Left ventricle myocardium inferior (tissue), 1 donor: Measurements from ENCODE around the gene PNLDC1. TPM values are rescaled to one million over a fixed set of nuclear protein-coding genes. Genes with fewer than 3 reads are reported as not detected.
"Not testable (repeated sequence)": the region's sequence is repeated elsewhere in the genome, so short reads cannot be mapped to it uniquely, and the experiment has no call there.

Experiments
- DNase-seq: peaks from one replicate; pipeline ENCODE4 v3.0.0-alpha.2; 2020
- H3K27ac ChIP-seq: fragments of 200-600 bp; replicated peaks from 2 replicates; pipeline ENCODE4 v1.8.0; 2021
- H3K27me3 ChIP-seq: fragments of 200-600 bp; 2 replicates; pipeline ENCODE4 v1.8.0; 2021; ENCODE audit warnings: low read depth
- H3K36me3 ChIP-seq: fragments of 200-600 bp; 2 replicates; pipeline ENCODE4 v1.8.0; 2021
- H3K4me1 ChIP-seq: fragments of 200-600 bp; 2 replicates; pipeline ENCODE4 v1.8.0; 2021
- H3K4me3 ChIP-seq: fragments of 200-600 bp; 2 replicates; pipeline ENCODE4 v1.8.0; 2021; ENCODE audit warnings: mild to moderate bottlenecking, moderate library complexity
- H3K9me3 ChIP-seq: fragments of 200-600 bp; replicated peaks from 2 replicates; pipeline ENCODE4 v1.8.0; 2021
- CTCF ChIP-seq: fragments of 200-600 bp; IDR thresholded peaks from 2 replicates; pipeline ENCODE4 v1.8.0; 2021; ENCODE audit warnings: antibody characterized with exemption, mild to moderate bottlenecking, borderline replicate concordance
- intact Hi-C: fragments of 100-400 bp; cut with micrococcal nuclease; formaldehyde crosslinking; loops from one replicate; pipeline ENCODE4 v1.11.0; 2022
- total RNA-seq: library from RNA; stranded (reverse); fragmentation: NEBNext Ultra II Directional; extraction: Animal tissue kit (Norgen Biotek cat#: 25700); gene quantifications from one replicate; pipeline ENCODE4 v1.2.1, GENCODE V29; 2021
- donor health status: DM: no; HTN: yes; CAD: no; lungs with severe emphysema.

PNLDC1 gene
- total RNA-seq, 1 donor from 2014 or later = 0.33 TPM

- Histone ChIP-seq H3K4me1 (peaks cover 25% of the 10 kb centered on the region), H3K27ac (peak overlapping the region; percentile 73), H3K27me3 (no peaks in the 10 kb centered on the region), H3K4me3 (no peak overlapping the region), H3K36me3 (no peaks in the 10 kb centered on the region), H3K9me3 (no peaks in the 10 kb centered on the region)
- DNase-seq = no peak
- TF ChIP-seq CTCF = no peak
- intact Hi-C loops = no loop called here
Measured at GRCh38 chr6:159837511-159837910, 37.4 kb downstream of the PNLDC1 start.

GRCh38 chr6:159838020-159838744 is 38.1 kb downstream of the PNLDC1 start:
- H3K27me3 ChIP-seq = no peaks in the 10 kb centered on the region
- no peak for TF ChIP-seq CTCF

GRCh38 chr6:159842035-159842434 is 42.0 kb downstream of the PNLDC1 start:
- no peaks in the 10 kb centered on the region for H3K27me3 ChIP-seq
- intact Hi-C loops = no loop called here
- TF ChIP-seq CTCF = peak; percentile 30
- no peaks in the 10 kb centered on the region for H3K36me3 ChIP-seq
- no peaks in the 10 kb centered on the region for H3K9me3 ChIP-seq
- DNase-seq = no peak
- no peak overlapping the region for H3K4me3 ChIP-seq
- H3K27ac ChIP-seq = no peak overlapping the region
- H3K4me1 ChIP-seq = no peaks in the 10 kb centered on the region

More at GRCh38 chr6:159838020-159838744, 38.1 kb downstream of the PNLDC1 start:
- H3K36me3 ChIP-seq = no peaks in the 10 kb centered on the region
- peaks cover 25% of the 10 kb centered on the region for H3K4me1 ChIP-seq
- intact Hi-C loops = no loop called here
- H3K9me3 ChIP-seq = no peaks in the 10 kb centered on the region
- H3K27ac ChIP-seq = no peak overlapping the region
- DNase-seq = no peak
- no peak overlapping the region for H3K4me3 ChIP-seq

- no peak for TF ChIP-seq CTCF
- no peak for DNase-seq
- H3K27ac ChIP-seq = no peak overlapping the region
Measured at GRCh38 chr6:159844737-159845645, 44.9 kb downstream of the PNLDC1 start.

DNA sequence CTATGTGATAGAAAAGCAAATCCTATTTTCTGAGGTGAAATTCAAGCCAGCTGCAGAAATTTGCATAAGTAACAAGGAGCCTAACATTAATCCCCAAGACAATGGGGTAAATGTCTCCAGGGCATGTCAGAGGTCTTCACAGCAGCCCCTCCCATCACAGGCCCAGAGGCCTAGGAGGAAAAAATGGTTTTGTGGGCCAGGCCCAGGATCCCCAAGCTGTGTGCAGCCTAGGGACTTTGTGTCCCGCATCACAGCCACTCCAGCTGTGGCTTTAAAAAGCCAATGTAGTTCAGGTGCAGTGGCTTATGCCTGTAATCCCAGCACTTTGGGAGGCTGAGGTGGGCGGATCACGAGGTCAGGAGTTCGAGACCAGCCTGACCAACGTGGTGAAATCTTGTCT is 48.5 kb downstream of the PNLDC1 start:
- H3K9me3 ChIP-seq, H3K4me3 ChIP-seq, H3K27me3 ChIP-seq, H3K27ac ChIP-seq, DNase-seq, intact Hi-C loops, H3K4me1 ChIP-seq, H3K36me3 ChIP-seq: not testable (repeated sequence)

More at GRCh38 chr6:159844737-159845645, 44.9 kb downstream of the PNLDC1 start:
- Histone ChIP-seq H3K36me3 (no peaks in the 10 kb centered on the region), H3K4me1 (no peaks in the 10 kb centered on the region), H3K27me3 (no peaks in the 10 kb centered on the region), H3K4me3 (no peak overlapping the region), H3K9me3 (peaks cover 10% of the 10 kb centered on the region)
- intact Hi-C loops = no loop called here

DNA sequence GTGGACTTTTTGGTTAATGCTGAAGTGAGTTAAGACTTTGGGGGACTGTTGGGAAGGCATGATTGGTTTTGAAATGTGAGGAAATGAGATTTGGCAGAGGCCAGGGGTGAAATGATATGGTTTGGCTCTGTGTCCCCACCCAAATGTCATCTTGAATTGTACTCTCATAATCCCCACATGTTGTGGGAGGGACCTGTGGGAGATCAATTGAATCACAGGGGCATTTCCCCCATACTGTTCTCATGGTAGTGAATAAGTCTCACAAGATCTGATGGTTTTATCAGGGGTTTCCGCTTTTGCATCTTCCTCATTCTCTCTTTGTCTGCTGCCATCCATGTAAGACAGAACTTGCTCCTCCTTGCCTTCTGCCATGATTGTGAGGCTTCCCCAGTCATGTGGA is 49.8 kb downstream of the PNLDC1 start:
- H3K9me3 ChIP-seq, H3K4me3 ChIP-seq, intact Hi-C loops, H3K4me1 ChIP-seq, DNase-seq, H3K27ac ChIP-seq, H3K36me3 ChIP-seq, H3K27me3 ChIP-seq: not testable (repeated sequence)
